Activated CD4-positive, alpha-beta T cell treated with anti-CD3 and anti-CD28 coated beads, Interleukin-2, amount 10 ng/mL, durations not matched to agents 7 days and 5 days (primary cell): ENCODE measurements around the gene SLC17A8. TPM values are rescaled to one million over a fixed set of nuclear protein-coding genes. Genes with fewer than 3 reads are reported as not detected.
"Not testable (repeated sequence)": the region's sequence is repeated elsewhere in the genome, so short reads cannot be mapped to it uniquely, and the experiment has no call there.

Experiments
- CTCF ChIA-PET: fragments of 350-600 bp; sonication (Branson Sonifier 250); formaldehyde crosslinking; loops from one replicate; lab custom pipeline; 2021; ENCODE audit warnings: antibody characterized with exemption; lab: Charles Lee
- POLR2A ChIA-PET: fragments of 350-600 bp; sonication (Branson Sonifier 250); formaldehyde crosslinking; loops from one replicate; lab custom pipeline; 2021; ENCODE audit warnings: antibody characterized with exemption; lab: Charles Lee
- DNase-seq: peaks from one replicate; pipeline ENCODE4 v3.0.0-alpha.2; 2020
- H3K27ac Mint-ChIP-seq: one replicate; pipeline ENCODE4 v1.8.0; 2021; ENCODE audit warnings: mild to moderate bottlenecking, moderate library complexity, mixed read lengths
- H3K27me3 Mint-ChIP-seq: one replicate; pipeline ENCODE4 v1.8.0; 2021; ENCODE audit warnings: mixed read lengths
- H3K36me3 Mint-ChIP-seq: one replicate; pipeline ENCODE4 v1.8.0; 2021; ENCODE audit warnings: low read depth, mixed read lengths
- H3K4me1 Mint-ChIP-seq: one replicate; pipeline ENCODE4 v1.8.0; 2021; ENCODE audit warnings: mixed read lengths
- H3K4me3 Mint-ChIP-seq: one replicate; pipeline ENCODE4 v1.8.0; 2021; ENCODE audit warnings: mild to moderate bottlenecking, moderate library complexity, mixed read lengths
- H3K9me3 Mint-ChIP-seq: one replicate; pipeline ENCODE4 v1.8.0; 2021; ENCODE audit warnings: mixed read lengths
- total RNA-seq, 2 experiments: library from RNA; stranded (reverse); gene quantifications; one replicate each; pipeline ENCODE4 v1.2.3, GENCODE V29; 2021

SLC17A8 gene
- total RNA-seq, 2 experiments from 2014 or later: not detected

- no peaks in the 10 kb centered on the region for H3K9me3 Mint-ChIP-seq
- H3K4me3 Mint-ChIP-seq: no peak overlapping the region
- no peak for DNase-seq
- ChIA-PET POLR2A (no interaction called here), CTCF (interaction anchor here (0.7 kb wide), 1 partner anchor 59 kb away, joined by 4 read pairs; no protein-coding TSS in a partner anchor)
- no peak overlapping the region for H3K27ac Mint-ChIP-seq
- no peaks in the 10 kb centered on the region for H3K36me3 Mint-ChIP-seq
- peaks cover 6% of the 10 kb centered on the region for H3K27me3 Mint-ChIP-seq
- H3K4me1 Mint-ChIP-seq: no peaks in the 10 kb centered on the region
Measured at GRCh38 chr12:100403446-100403845, 46.6 kb downstream of the SLC17A8 start.

GRCh38 chr12:100404769-100405407 is 48.0 kb downstream of the SLC17A8 start:
- Mint-ChIP-seq H3K36me3 (no peaks in the 10 kb centered on the region), H3K27ac (no peak overlapping the region), H3K4me1 (no peaks in the 10 kb centered on the region), H3K9me3 (no peaks in the 10 kb centered on the region), H3K4me3 (no peak overlapping the region), H3K27me3 (peaks cover 6% of the 10 kb centered on the region)
- ChIA-PET POLR2A (interaction anchor here (0.5 kb wide), 1 partner anchor 163 kb away, joined by 7 read pairs; no protein-coding TSS in a partner anchor), CTCF (interaction anchor here (1.0 to 1.4 kb wide), 4 partner anchors 9 to 35 kb away, joined by 3 to 6 read pairs (median 4); no protein-coding TSS in a partner anchor)
- peak; percentile 59 for DNase-seq

- DNase-seq: no peak
- Mint-ChIP-seq H3K27me3 (peaks cover 8% of the 10 kb centered on the region), H3K4me1 (no peaks in the 10 kb centered on the region), H3K36me3 (no peaks in the 10 kb centered on the region), H3K4me3 (no peak overlapping the region), H3K27ac (no peak overlapping the region), H3K9me3 (no peaks in the 10 kb centered on the region)
- POLR2A ChIA-PET: no interaction called here
- CTCF ChIA-PET: interaction anchor here (1.5 kb wide), 1 partner anchor 8 kb away, joined by 6 read pairs; no protein-coding TSS in a partner anchor
Measured at GRCh38 chr12:100413001-100413400, 56.1 kb downstream of the SLC17A8 start.

GRCh38 chr12:100414739-100415138 is 57.9 kb downstream of the SLC17A8 start:
- no peaks in the 10 kb centered on the region for H3K9me3 Mint-ChIP-seq
- DNase-seq: no peak

GRCh38 chr12:100422646-100423045 is 65.8 kb downstream of the SLC17A8 start:
- ChIA-PET CTCF (no interaction called here), POLR2A (no interaction called here)
- no peaks in the 10 kb centered on the region for H3K36me3 Mint-ChIP-seq
- H3K9me3 Mint-ChIP-seq: no peaks in the 10 kb centered on the region
- H3K4me3 Mint-ChIP-seq: no peak overlapping the region
- DNase-seq: no peak
- no peak overlapping the region for H3K27ac Mint-ChIP-seq
- no peaks in the 10 kb centered on the region for H3K4me1 Mint-ChIP-seq
- peaks cover 10% of the 10 kb centered on the region for H3K27me3 Mint-ChIP-seq

More at GRCh38 chr12:100414739-100415138, 57.9 kb downstream of the SLC17A8 start:
- Mint-ChIP-seq H3K27me3 (peaks cover 12% of the 10 kb centered on the region), H3K27ac (no peak overlapping the region), H3K4me3 (no peak overlapping the region), H3K4me1 (no peaks in the 10 kb centered on the region), H3K36me3 (no peaks in the 10 kb centered on the region)
- POLR2A ChIA-PET: no interaction called here
- CTCF ChIA-PET: interaction anchor here (1.5 to 1.7 kb wide), 2 partner anchors 10 to 180 kb away, joined by 4 to 6 read pairs; no protein-coding TSS in a partner anchor

- Mint-ChIP-seq H3K27me3 (peaks cover 7% of the 10 kb centered on the region), H3K4me1 (no peaks in the 10 kb centered on the region), H3K27ac (no peak overlapping the region), H3K9me3 (no peaks in the 10 kb centered on the region), H3K4me3 (no peak overlapping the region), H3K36me3 (no peaks in the 10 kb centered on the region)
- ChIA-PET POLR2A (no interaction called here), CTCF (interaction anchor here (0.8 to 1.0 kb wide), 2 partner anchors 113 to 269 kb away, joined by 3 read pairs; no protein-coding TSS in a partner anchor)
- no peak for DNase-seq
Measured at GRCh38 chr12:100426145-100426544, 69.3 kb downstream of the SLC17A8 start.

- POLR2A ChIA-PET: no interaction called here
- CTCF ChIA-PET: interaction anchor here (1.0 kb wide), 1 partner anchor 114 kb away, joined by 3 read pairs; no protein-coding TSS in a partner anchor
Measured at GRCh38 chr12:100427078-100427477, 70.2 kb downstream of the SLC17A8 start.

GRCh38 chr12:100430251-100430650 is 73.4 kb downstream of the SLC17A8 start:
- CTCF ChIA-PET, H3K36me3 Mint-ChIP-seq, POLR2A ChIA-PET, H3K27ac Mint-ChIP-seq, DNase-seq, H3K4me1 Mint-ChIP-seq, H3K27me3 Mint-ChIP-seq, H3K4me3 Mint-ChIP-seq, H3K9me3 Mint-ChIP-seq: not testable (repeated sequence)

More at GRCh38 chr12:100427078-100427477, 70.2 kb downstream of the SLC17A8 start:
- Mint-ChIP-seq H3K4me1 (no peaks in the 10 kb centered on the region), H3K27ac (no peak overlapping the region), H3K36me3 (no peaks in the 10 kb centered on the region), H3K27me3 (peaks cover 7% of the 10 kb centered on the region), H3K9me3 (no peaks in the 10 kb centered on the region), H3K4me3 (no peak overlapping the region)
- DNase-seq: no peak

GRCh38 chr12:100433701-100434100 is 76.8 kb downstream of the SLC17A8 start:
- Mint-ChIP-seq H3K27me3 (no peaks in the 10 kb centered on the region), H3K4me3 (no peak overlapping the region), H3K9me3 (no peaks in the 10 kb centered on the region), H3K36me3 (no peaks in the 10 kb centered on the region), H3K4me1 (no peaks in the 10 kb centered on the region), H3K27ac (no peak overlapping the region)
- ChIA-PET CTCF (no interaction called here), POLR2A (no interaction called here)
- DNase-seq: no peak

GRCh38 chr12:100434177-100434576 is 77.3 kb downstream of the SLC17A8 start:
- H3K4me1 Mint-ChIP-seq: no peaks in the 10 kb centered on the region
- no peaks in the 10 kb centered on the region for H3K27me3 Mint-ChIP-seq
- ChIA-PET CTCF (no interaction called here), POLR2A (no interaction called here)
- H3K4me3 Mint-ChIP-seq: no peak overlapping the region
- H3K9me3 Mint-ChIP-seq: no peaks in the 10 kb centered on the region
- no peaks in the 10 kb centered on the region for H3K36me3 Mint-ChIP-seq
- DNase-seq: no peak
- no peak overlapping the region for H3K27ac Mint-ChIP-seq

GRCh38 chr12:100435957-100436356 is 79.1 kb downstream of the SLC17A8 start:
- no peaks in the 10 kb centered on the region for H3K9me3 Mint-ChIP-seq
- no peaks in the 10 kb centered on the region for H3K27me3 Mint-ChIP-seq

GRCh38 chr12:100437038-100437841 is 80.4 kb downstream of the SLC17A8 start:
- Mint-ChIP-seq H3K27me3 (peaks cover 2% of the 10 kb centered on the region), H3K4me1 (no peaks in the 10 kb centered on the region), H3K36me3 (no peaks in the 10 kb centered on the region), H3K27ac (no peak overlapping the region), H3K4me3 (no peak overlapping the region), H3K9me3 (no peaks in the 10 kb centered on the region)
- no peak for DNase-seq
- CTCF ChIA-PET: no interaction called here
- POLR2A ChIA-PET: no interaction called here

More at GRCh38 chr12:100435957-100436356, 79.1 kb downstream of the SLC17A8 start:
- DNase-seq: no peak
- Mint-ChIP-seq H3K4me1 (no peaks in the 10 kb centered on the region), H3K4me3 (no peak overlapping the region), H3K36me3 (no peaks in the 10 kb centered on the region), H3K27ac (no peak overlapping the region)
- ChIA-PET POLR2A (no interaction called here), CTCF (interaction anchor here (1.1 kb wide), 1 partner anchor 12 kb away, joined by 3 read pairs; no protein-coding TSS in a partner anchor)

- Mint-ChIP-seq H3K9me3 (no peaks in the 10 kb centered on the region), H3K27ac (no peak overlapping the region), H3K4me1 (no peaks in the 10 kb centered on the region), H3K27me3 (peaks cover 2% of the 10 kb centered on the region), H3K36me3 (no peaks in the 10 kb centered on the region), H3K4me3 (no peak overlapping the region)
- CTCF ChIA-PET: no interaction called here
- DNase-seq: no peak
- POLR2A ChIA-PET: no interaction called here
Measured at GRCh38 chr12:100439797-100440196, 82.9 kb downstream of the SLC17A8 start.
